HG02759 (cell line): ENCODE data around the gene DYDC2.
"Not testable (repeated sequence)": the region's sequence is repeated elsewhere in the genome, so short reads cannot be mapped to it uniquely, and the experiment has no call there.

Source experiments
- ATAC-seq: cut with Tn5 transposase; IDR thresholded peaks from one replicate; pipeline ENCODE4 v1.9.1; 2021; ENCODE audit warnings: mild to moderate bottlenecking, moderate library complexity; ENCODE audit not compliant: unreplicated experiment

Gene DYDC2

DNA sequence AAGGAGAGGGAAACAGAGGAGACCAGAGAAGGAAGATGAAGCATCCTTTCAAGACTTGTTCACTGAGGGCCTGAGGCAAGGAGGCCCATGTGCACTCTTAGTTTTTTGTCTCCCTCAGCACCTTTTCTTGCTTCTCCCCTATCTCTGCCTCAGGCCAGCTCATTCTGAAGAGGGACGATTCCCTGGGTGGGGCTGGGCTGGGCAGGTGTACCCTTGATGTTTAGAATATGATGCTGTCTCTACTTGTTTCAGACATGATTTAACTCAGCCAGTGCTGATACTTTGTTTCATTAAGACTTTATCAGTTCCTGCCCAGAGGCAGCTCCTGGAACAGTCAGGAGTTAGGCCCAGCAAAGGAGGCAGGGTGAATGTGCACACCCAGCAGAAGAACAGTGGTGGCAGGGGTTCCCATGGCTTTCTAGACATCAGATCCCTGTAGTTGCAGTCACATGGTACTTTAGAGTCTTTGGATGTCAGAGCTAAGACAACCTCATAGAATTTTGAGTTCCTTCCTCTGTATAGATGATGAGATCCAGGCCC is 55.2 kb downstream of the DYDC2 start:
- no peak for ATAC-seq

DNA sequence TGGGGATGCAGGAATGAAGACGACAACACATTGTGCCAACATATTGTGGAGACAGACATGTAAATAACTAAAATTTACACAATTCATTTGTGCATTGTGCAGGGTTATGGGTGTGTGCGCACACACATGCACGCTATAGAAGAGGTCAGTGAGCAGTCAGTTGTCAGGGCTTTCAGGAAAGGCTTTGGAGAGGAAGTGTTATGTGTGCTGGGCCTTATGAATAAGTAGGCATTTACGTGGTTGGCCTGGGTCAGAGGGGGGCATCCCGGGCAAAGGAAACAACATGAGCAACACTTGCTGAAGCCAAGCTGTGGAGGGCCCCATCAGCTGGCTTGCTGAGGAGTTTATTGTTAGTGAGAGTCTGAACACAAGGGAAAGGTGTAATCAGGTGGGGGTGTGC is 55.9 kb downstream of the DYDC2 start:
- ATAC-seq: no peak

DNA sequence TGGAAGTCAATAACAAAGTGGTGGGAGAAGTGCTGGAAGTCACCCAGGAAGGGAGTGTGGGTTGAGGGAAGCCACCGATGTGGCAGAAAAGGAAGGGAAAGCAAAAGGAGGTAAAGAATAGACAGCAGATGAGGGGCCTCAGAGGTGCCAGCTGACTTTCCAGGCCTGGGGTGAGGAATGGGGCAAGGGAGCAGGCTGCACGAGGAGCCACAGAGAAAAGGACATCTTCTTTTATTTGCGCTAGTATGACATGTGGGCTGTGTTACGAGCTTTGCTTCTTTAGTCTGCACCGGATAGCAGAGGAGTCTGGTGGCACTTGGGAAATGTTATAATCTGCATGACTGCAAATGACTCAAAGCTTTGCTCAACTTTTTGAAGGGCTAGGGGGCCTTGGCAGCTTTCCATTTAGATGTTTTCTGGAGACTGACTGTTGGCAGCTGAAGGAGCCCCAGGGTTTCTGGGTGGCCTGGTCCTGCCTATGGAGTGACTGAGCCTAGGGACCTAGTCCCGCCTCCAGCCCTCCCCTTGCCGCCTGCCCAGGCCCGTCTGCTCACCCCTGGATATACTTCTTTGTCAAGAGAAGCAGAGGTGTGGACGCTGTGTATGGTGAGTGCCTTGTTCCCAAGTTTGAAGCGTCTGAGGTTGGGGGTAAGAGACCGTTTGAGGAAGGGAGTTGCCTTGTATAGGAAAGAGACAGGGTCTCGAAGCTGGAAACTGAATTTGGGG is 56.9 kb downstream of the DYDC2 start:
- no peak for ATAC-seq

DNA sequence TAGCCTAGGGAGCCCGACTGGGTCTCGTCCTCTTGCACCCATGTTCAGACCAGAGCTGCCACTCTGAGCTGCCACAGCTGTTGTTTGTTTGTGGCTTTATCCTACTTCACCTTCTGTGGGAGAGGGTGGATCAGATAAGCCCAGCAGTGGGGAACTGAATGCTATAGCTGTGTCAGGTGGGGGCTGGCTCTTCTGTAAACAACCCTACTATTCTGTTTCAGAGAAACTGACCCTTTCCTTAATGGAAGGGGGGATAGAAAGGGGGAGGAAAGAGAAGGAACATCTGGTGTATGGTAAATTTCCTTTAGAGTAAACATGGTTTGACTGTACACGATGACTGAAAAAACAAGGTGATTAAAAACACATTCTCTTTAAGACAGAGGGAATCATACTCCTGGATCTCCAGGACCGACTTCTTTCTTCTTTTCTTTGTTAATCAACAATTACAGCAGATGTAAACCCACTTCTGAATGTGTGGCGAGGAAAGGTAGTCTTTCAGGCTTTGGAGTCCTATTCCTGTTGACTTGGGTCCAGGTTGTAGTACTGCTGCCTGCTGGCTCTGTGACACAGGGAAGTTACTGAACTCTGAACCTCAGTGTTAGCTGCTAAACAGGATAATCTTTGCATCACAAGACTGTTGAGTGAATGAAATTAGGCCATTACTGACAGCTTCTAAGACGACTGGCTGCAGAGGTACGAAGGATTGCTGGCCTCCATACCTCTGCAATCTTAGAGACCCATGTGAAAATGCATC is 57.7 kb downstream of the DYDC2 start:
- no peak for ATAC-seq

DNA sequence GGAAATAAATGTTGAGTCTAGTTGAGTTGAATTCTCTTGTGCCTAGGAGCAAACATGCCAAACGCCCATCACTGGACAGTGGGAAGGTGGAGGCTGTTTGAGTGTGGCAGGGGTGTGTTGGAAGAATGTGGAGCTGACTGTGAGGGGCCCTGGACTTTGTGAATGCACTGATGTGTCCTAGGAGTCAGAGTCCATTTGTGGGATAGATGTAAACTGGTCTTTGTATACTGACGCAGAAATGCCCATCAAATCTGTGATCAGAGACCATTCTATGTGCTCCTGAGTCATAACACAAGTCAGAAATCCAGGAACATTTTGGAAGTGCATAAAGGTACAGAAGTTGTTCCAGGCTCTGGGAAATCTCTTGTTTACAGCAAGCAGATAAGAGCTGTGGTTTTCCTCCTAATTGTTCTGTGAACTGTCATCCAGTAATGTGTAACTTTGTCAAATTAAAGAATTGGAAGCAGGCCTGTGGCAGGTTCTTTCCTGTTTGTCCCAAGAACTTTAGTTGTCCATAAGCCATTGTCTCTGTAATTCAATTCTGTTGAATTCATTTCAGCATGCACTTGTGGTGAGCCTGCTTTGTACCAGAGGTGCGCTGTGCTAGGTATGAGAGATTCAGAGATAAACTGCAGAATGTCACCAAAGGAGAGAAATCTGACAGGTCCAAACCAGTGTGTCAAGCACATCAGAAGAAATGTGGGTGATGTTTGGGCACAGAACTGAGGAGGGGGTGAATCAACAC is 59.3 kb downstream of the DYDC2 start:
- no peak for ATAC-seq

DNA sequence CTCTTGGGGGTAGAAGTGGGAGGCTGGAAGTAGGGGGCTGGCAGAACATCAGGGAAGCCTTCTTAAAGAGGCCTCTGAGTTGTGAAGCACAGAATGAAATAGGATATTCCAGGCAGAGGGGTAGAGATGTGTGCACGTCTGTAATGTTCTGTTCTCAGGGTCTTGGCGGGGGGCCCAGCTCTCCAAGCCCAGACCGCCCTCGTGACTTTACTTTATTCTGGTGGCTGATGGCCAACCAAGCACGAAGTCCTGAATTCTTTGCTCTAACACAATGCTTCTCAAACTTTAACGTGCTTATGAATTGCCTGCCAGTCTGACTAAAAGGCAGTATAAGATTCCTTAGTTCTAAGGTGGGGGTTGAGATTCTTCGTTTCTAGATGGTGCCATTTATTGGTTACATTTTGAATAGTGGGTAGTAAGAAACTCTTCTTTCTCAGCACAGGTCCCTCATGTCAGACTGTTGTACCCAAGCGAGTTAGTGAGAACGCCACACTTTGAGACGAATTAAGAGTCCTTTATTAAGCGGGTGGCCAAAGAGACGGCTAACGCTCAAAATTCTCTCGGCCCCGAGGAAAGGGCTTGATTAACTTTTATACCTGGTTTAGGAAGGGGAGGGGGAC is 60.0 kb downstream of the DYDC2 start:
- no peak for ATAC-seq

DNA sequence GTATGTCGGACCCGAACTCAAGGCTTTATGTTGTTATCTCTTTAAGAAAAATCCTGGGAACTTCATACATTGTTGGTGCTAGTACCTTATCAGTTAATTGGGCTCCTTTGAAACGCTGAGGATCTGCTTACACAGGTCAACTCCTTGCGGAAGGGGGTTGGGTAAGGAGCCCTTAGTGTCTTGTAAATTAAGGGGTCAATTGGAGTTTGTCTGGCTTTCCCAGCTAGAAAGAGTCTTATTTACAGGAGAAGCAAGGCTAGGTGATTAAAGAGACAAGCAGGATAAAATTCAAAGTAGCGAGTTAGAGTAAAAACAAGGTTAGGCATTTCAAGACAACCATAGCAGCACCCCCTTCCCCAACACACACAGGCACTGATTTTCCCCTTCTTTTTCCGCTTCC is 60.7 kb downstream of the DYDC2 start:
- ATAC-seq: not testable (repeated sequence)
